PC-9 (cell line): ENCODE measurements around the gene OR51Q1. TPM values are rescaled to one million over a fixed set of nuclear protein-coding genes. Genes with fewer than 3 reads are reported as not detected.

Experiments
- Bru-seq: library from RNA; stranded (reverse); fragments of 400-500 nt; gene quantifications from one replicate; lab custom pipeline; 2021; lab: Mats Ljungman, UMichigan
- BruChase-seq, 2 experiments: library from RNA; stranded (reverse); fragments of 400-500 nt; gene quantifications; one replicate each; lab custom pipeline; 2021; lab: Mats Ljungman, UMichigan
- BruUV-seq: library from RNA; stranded (reverse); fragments of 400-500 nt; replicated peaks from 2 replicates; lab custom pipeline; 2021; lab: Mats Ljungman, UMichigan
- CTCF ChIA-PET: fragments of 300-600 bp; sonication (Branson Sonifier 250); formaldehyde crosslinking; loops from one replicate; lab custom pipeline; 2022; ENCODE audit warnings: antibody characterized with exemption; lab: Charles Lee
- POLR2A ChIA-PET: fragments of 300-600 bp; sonication (Branson Sonifier 250); formaldehyde crosslinking; loops from one replicate; lab custom pipeline; 2022; ENCODE audit warnings: antibody characterized with exemption; ENCODE audit not compliant: unreplicated experiment; lab: Charles Lee
- DNase-seq, 2 experiments: peaks; one replicate each; pipeline versions ENCODE4 v3.0.0 to v3.0.0-alpha.2; 2015 to 2022; ENCODE audit warnings: mixed read lengths in 1 of 2
- H2AFZ ChIP-seq: fragments of 200-600 bp; sonication (generic); 2 replicates; pipeline ENCODE4 v1.8.1; 2017; ENCODE audit warnings: antibody characterized with exemption
- H3F3A ChIP-seq: fragments of 200-600 bp; sonication (generic); 2 replicates; pipeline ENCODE4 v1.8.1; 2017; ENCODE audit warnings: antibody characterized with exemption, mild to moderate bottlenecking, low read depth; ENCODE audit not compliant: insufficient read depth
- H3K27ac ChIP-seq: fragments of 200-600 bp; sonication (generic); 2 replicates; pipeline ENCODE4 v1.6.1; 2016; ENCODE audit warnings: mixed run types
- H3K27me3 ChIP-seq: fragments of 200-600 bp; sonication (generic); 2 replicates; pipeline ENCODE4 v1.6.1; 2016; ENCODE audit warnings: low read depth, mixed run types; ENCODE audit not compliant: insufficient read depth
- H3K36me3 ChIP-seq: fragments of 200-600 bp; sonication (generic); 2 replicates; pipeline ENCODE4 v1.6.1; 2016; ENCODE audit warnings: low read depth, mixed run types
- H3K4me1 ChIP-seq: fragments of 200-600 bp; sonication (generic); replicated peaks from 2 replicates; pipeline ENCODE4 v1.6.1; 2016; ENCODE audit warnings: mixed run types; ENCODE audit not compliant: insufficient read depth
- H3K4me2 ChIP-seq: fragments of 200-600 bp; sonication (generic); 2 replicates; pipeline ENCODE4 v1.6.1; 2017; ENCODE audit warnings: mixed run types
- H3K4me3 ChIP-seq: fragments of 200-600 bp; sonication (generic); 2 replicates; pipeline ENCODE4 v1.6.1; 2016; ENCODE audit warnings: mixed run types
- H3K79me2 ChIP-seq: fragments of 200-600 bp; sonication (generic); 2 replicates; pipeline ENCODE4 v1.6.1; 2017; ENCODE audit warnings: low read depth, mixed run types
- H3K9me2 ChIP-seq: fragments of 200-600 bp; sonication (generic); 2 replicates; pipeline ENCODE4 v1.8.1; 2017; ENCODE audit warnings: mild to moderate bottlenecking; ENCODE audit not compliant: insufficient read depth
- H3K9me3 ChIP-seq: fragments of 200-600 bp; sonication (generic); 2 replicates; pipeline ENCODE4 v1.8.1; 2016; ENCODE audit warnings: low read depth; ENCODE audit not compliant: insufficient read depth
- H4K20me1 ChIP-seq: fragments of 200-600 bp; sonication (generic); 2 replicates; pipeline ENCODE4 v1.8.1; 2017; ENCODE audit not compliant: insufficient read depth
- CTCF ChIP-seq: fragments of 200-600 bp; sonication (generic); conservative IDR thresholded peaks from 2 replicates; pipeline ENCODE4 v1.6.1; 2017; ENCODE audit warnings: mixed run types, antibody characterized with exemption, mild to moderate bottlenecking, moderate library complexity
- EZH2 ChIP-seq: fragments of 200-600 bp; sonication (generic); IDR thresholded peaks from 2 replicates; pipeline ENCODE4 v1.8.0; 2017; ENCODE audit warnings: antibody characterized with exemption, low read depth
- intact Hi-C: fragments of 100-400 bp; cut with micrococcal nuclease; formaldehyde crosslinking; loops from one replicate; pipeline ENCODE4 v1.10.0; 2022; ENCODE audit not compliant: unreplicated experiment
- long read RNA-seq: library from polyadenylated mRNA; stranded (forward); transcript quantifications from one replicate; pipeline ENCODE4 v2.0.0, GENCODE V29; 2022
- total RNA-seq: library from RNA; stranded (reverse); gene quantifications from 2 replicates; pipeline ENCODE4 v1.2.3, GENCODE V29; 2021

Gene OR51Q1
- total RNA-seq (not detected in 2 replicates), Bru-seq, nascent RNA (not detected), BruChase-seq, experiment 1, labeled RNA remaining after a 2-hour chase (not detected), BruChase-seq, experiment 2, labeled RNA remaining after a 6-hour chase (not detected)
- long read RNA-seq: 0 reads

GRCh38 chr11:5421811-5422210, at the start of gene OR51Q1:
Gene OR51Q1 (plus strand): TSS chr11:5422111. CDS start chr11:5422201, 90 bp downstream.
- Histone ChIP-seq H3K4me2 (no peak within 1 kb of the TSS), H3K9me3 (no peaks in the 10 kb centered on the region), H3K4me3 (no peak within 1 kb of the TSS), H3K9me2 (no peaks in the 10 kb centered on the region), H3K4me1 (no peaks in the 10 kb centered on the region), H2AFZ (no peak within 1 kb of the TSS), H3F3A (no peaks in the 10 kb centered on the region), H3K79me2 (no peaks in the 10 kb centered on the region), H3K36me3 (no peaks in the 10 kb centered on the region), H3K27ac (no peak within 1 kb of the TSS), H4K20me1 (no peaks in the 10 kb centered on the region), H3K27me3 (no peaks in the 10 kb centered on the region)
- no peak for DNase-seq
- no peak for TF ChIP-seq CTCF
- no peak for TF ChIP-seq EZH2
- ChIA-PET CTCF (no interaction called here), POLR2A (no interaction called here)
- intact Hi-C loops: no loop called here
- BruUV-seq: no TSS peak

- H3K27me3 ChIP-seq: no peaks in the 10 kb centered on the region
- TF ChIP-seq CTCF (peak; percentile 75), EZH2 (no peak)
- no peaks in the 10 kb centered on the region for H3K79me2 ChIP-seq
- no peaks in the 10 kb centered on the region for H3K36me3 ChIP-seq
- BruUV-seq: no TSS peak
- CTCF ChIA-PET: no interaction called here
- H3K4me1 ChIP-seq: no peaks in the 10 kb centered on the region
- H3F3A ChIP-seq: no peaks in the 10 kb centered on the region
- POLR2A ChIA-PET: no interaction called here
- no peak overlapping the region for H3K4me2 ChIP-seq
- intact Hi-C loops: loop anchor here (1.0 to 5.0 kb wide), 3 partner anchors 177 to 754 kb away; no protein-coding TSS in a partner anchor
- no peaks in the 10 kb centered on the region for H4K20me1 ChIP-seq
- H3K27ac ChIP-seq: no peak overlapping the region
- H2AFZ ChIP-seq: no peak overlapping the region
- H3K9me3 ChIP-seq: no peaks in the 10 kb centered on the region
- no peaks in the 10 kb centered on the region for H3K9me2 ChIP-seq
- DNase-seq: peak in 1 of 2 experiments; percentile 23
- H3K4me3 ChIP-seq: no peak overlapping the region
These were observed 41.1 kb upstream of the OR51Q1 start for GRCh38 chr11:5380740-5381342.

- H2AFZ ChIP-seq: no peak within 1 kb of the TSS
- no peaks in the 10 kb centered on the region for H3K36me3 ChIP-seq
- no peak for DNase-seq
- no peaks in the 10 kb centered on the region for H3K9me2 ChIP-seq
- ChIA-PET POLR2A (no interaction called here), CTCF (no interaction called here)
- no peaks in the 10 kb centered on the region for H3F3A ChIP-seq
- TF ChIP-seq EZH2: no peak
- TF ChIP-seq CTCF: no peak
- BruUV-seq: no TSS peak
- H3K4me3 ChIP-seq: no peak within 1 kb of the TSS
- no peaks in the 10 kb centered on the region for H3K27me3 ChIP-seq
- no peaks in the 10 kb centered on the region for H3K79me2 ChIP-seq
- H3K4me2 ChIP-seq: no peak within 1 kb of the TSS
- H3K4me1 ChIP-seq: no peaks in the 10 kb centered on the region
- intact Hi-C loops: loop anchor here (5.0 kb wide), 1 partner anchor 756 kb away; no protein-coding TSS in a partner anchor
- no peaks in the 10 kb centered on the region for H4K20me1 ChIP-seq
- no peak within 1 kb of the TSS for H3K27ac ChIP-seq
- no peaks in the 10 kb centered on the region for H3K9me3 ChIP-seq
These were observed 38.3 kb upstream of the OR51Q1 start, which contains the start of gene OR51M1 for GRCh38 chr11:5383576-5383975. Gene OR51M1 (plus strand): TSS chr11:5383812. CDS start chr11:5389399, 5,587 bp downstream.
